WTC11 (cell line): ENCODE measurements around the gene WDR49.

Source experiments
- ZNF423 ChIP-seq: fragments of 250-450 bp; sonication (Bioruptor Pico); IDR thresholded peaks from 2 replicates; pipeline ENCODE4 v2.1.2; 2022; ENCODE audit warnings: mild to moderate bottlenecking, moderate library complexity
- TF ChIP-seq, protein P1 (sequence below): sonication (generic); formaldehyde crosslinking; IDR thresholded peaks from 2 replicates; pipeline ENCODE4 v1.8.1; 2023; ENCODE audit warnings: mild to moderate bottlenecking, missing genetic modification reagents, borderline replicate concordance

GRCh38 chr3:167657684-167658225, 4.0 kb upstream of the WDR49 start:
- no peak for TF ChIP-seq ZNF423 (CRISPR knock-in tag)
- TF ChIP-seq, protein P1, sequence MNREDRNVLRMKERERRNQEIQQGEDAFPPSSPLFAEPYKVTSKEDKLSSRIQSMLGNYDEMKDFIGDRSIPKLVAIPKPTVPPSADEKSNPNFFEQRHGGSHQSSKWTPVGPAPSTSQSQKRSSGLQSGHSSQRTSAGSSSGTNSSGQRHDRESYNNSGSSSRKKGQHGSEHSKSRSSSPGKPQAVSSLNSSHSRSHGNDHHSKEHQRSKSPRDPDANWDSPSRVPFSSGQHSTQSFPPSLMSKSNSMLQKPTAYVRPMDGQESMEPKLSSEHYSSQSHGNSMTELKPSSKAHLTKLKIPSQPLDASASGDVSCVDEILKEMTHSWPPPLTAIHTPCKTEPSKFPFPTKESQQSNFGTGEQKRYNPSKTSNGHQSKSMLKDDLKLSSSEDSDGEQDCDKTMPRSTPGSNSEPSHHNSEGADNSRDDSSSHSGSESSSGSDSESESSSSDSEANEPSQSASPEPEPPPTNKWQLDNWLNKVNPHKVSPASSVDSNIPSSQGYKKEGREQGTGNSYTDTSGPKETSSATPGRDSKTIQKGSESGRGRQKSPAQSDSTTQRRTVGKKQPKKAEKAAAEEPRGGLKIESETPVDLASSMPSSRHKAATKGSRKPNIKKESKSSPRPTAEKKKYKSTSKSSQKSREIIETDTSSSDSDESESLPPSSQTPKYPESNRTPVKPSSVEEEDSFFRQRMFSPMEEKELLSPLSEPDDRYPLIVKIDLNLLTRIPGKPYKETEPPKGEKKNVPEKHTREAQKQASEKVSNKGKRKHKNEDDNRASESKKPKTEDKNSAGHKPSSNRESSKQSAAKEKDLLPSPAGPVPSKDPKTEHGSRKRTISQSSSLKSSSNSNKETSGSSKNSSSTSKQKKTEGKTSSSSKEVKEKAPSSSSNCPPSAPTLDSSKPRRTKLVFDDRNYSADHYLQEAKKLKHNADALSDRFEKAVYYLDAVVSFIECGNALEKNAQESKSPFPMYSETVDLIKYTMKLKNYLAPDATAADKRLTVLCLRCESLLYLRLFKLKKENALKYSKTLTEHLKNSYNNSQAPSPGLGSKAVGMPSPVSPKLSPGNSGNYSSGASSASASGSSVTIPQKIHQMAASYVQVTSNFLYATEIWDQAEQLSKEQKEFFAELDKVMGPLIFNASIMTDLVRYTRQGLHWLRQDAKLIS (CRISPR knock-in tag) = no peak
